Heart right ventricle (tissue), 16 donors: ENCODE results near the gene BNIPL. TPM values are rescaled to one million over a fixed set of nuclear protein-coding genes. Genes with fewer than 3 reads are reported as not detected.

ENCODE experiments used
- ATAC-seq, 8 donors: fragments of 200-7000 bp; cut with Tn5 transposase; one replicate each; pipeline ENCODE4 v1.9.1; 2020; ENCODE audit warnings: mild to moderate bottlenecking in 8 of 8, moderate library complexity in 8 of 8, moderate number of reproducible peaks in 1 of 8
- DNase-seq, 2 donors: peaks; one replicate each; pipeline ENCODE4 v3.0.0-alpha.2; 2020
- H3K27ac ChIP-seq, 10 donors: fragments of 200-600 bp; sonication (generic) in 2 of 10; one replicate each; pipeline versions ENCODE4 v1.5.0 to v1.8.0; 2020 to 2022; ENCODE audit warnings: mild to moderate bottlenecking in 3 of 10
- H3K27me3 ChIP-seq, 7 donors: fragments of 200-600 bp; one replicate each; pipeline ENCODE4 v1.8.0; 2021 to 2022; ENCODE audit warnings: mild to moderate bottlenecking in 2 of 7
- H3K36me3 ChIP-seq, 9 donors: fragments of 200-600 bp; sonication (generic) in 1 of 9; one replicate each; pipeline versions ENCODE4 v1.5.0 to v1.8.0; 2020 to 2022; ENCODE audit warnings: mild to moderate bottlenecking in 2 of 9
- H3K4me1 ChIP-seq, 9 donors: fragments of 200-600 bp; sonication (generic) in 1 of 9; one replicate each; pipeline versions ENCODE4 v1.5.0 to v1.8.0; 2020 to 2022; ENCODE audit warnings: mild to moderate bottlenecking in 4 of 9
- H3K4me3 ChIP-seq, 10 donors: fragments of 200-600 bp; sonication (generic) in 2 of 10; one replicate each; pipeline versions ENCODE4 v1.5.0 to v1.8.0; 2020 to 2022; ENCODE audit warnings: mild to moderate bottlenecking in 7 of 10, moderate library complexity in 2 of 10
- H3K9me3 ChIP-seq, 11 donors: fragments of 200-600 bp in 10 of 11; sonication (generic) in 2 of 11; one replicate each; pipeline versions ENCODE4 v1.5.0 to v1.8.0; 2013 to 2022; ENCODE audit warnings: mild to moderate bottlenecking in 2 of 11, control low read depth in 1 of 11, moderate library complexity in 1 of 11
- CTCF ChIP-seq, 9 donors: fragments of 200-600 bp; sonication (generic) in 2 of 9; IDR thresholded peaks; one replicate each; pipeline versions ENCODE4 v1.5.0 to v1.8.0; 2021 to 2022; ENCODE audit warnings: antibody characterized with exemption in 9 of 9, mild to moderate bottlenecking in 5 of 9, moderate library complexity in 1 of 9
- WGBS, 2 donors: extraction: QIAGEN DNeasy Blood & Tissue Kit; methylation state at CpG; one replicate each; pipeline ENCODE4 v1.1.7; 2013; ENCODE audit warnings: inconsistent platforms in 1 of 2; 5-methylcytosine and 5-hydroxymethylcytosine counted together
- intact Hi-C, 10 donors: fragments of 100-400 bp; cut with DNase I; formaldehyde crosslinking; loops; one replicate each; pipeline versions ENCODE4 v1.11.1 to v1.14.2; 2022
- polyA plus RNA-seq, 2 donors: library from polyadenylated mRNA; stranded (reverse); fragments of 200-250 nt; gene quantifications; one replicate each; pipeline ENCODE4 v1.2.3, GENCODE V29; 2013
- total RNA-seq, 10 donors: library from RNA; stranded (reverse); fragmentation: NEBNext Ultra II Directional in 3 of 10; extraction: Animal tissue kit (Norgen Biotek cat#: 25700) in 3 of 10; gene quantifications; one replicate each; pipeline versions ENCODE4 v1.2.1 to v1.2.4, GENCODE V29; 2021 to 2023
- donor health status: Arrhythmogenic right ventricular cardiomyopathy.
- donor health status: ischemic (EF 13 %, LVEDD 7.1; RV severe dilation, severe dysfunction).
- donor health status: healthy with polysubstance abuse.
- donor health status: DM: no; HTN: yes; CAD: no.
- donor health status: DM: no; HTN: no; CAD: no.
- donor health status: ischemic (EF 25% LVEDD 6.9; RV normal size, moderate dysfunction).
- donor health status: ischemic (EF 25% LVEDD 5.7; RV mildly dilated, moderate dysfunction).
- donor health status: healthy.
- donor health status: DM: yes; HTN: yes; CAD: no.
- donor health status: Ischemic cardiomyopathy.
- donor health status: ischemic (EF 35%, LVEDD 5.7; RV mildly dilated, moderate dysfunction).
- donor health status: nonischemic (EF 11% LVEDD 7.7; RV severe dilation, severe dysfunction).
- donor health status: DM: yes; HTN: yes; CAD: no.
- donor health status: PGD.
- donor health status: ischemic (EF 29% LVEDD 5.4; RV normal size, mild dysfunction).
- donor health status: nonischemic (EF 23%, LVEDD 6.1; RV moderate dilation, normal function).

BNIPL gene
- total and polyA plus RNA-seq, 12 donors = 0.06 to 1.8 (median 0.32) TPM

DNA sequence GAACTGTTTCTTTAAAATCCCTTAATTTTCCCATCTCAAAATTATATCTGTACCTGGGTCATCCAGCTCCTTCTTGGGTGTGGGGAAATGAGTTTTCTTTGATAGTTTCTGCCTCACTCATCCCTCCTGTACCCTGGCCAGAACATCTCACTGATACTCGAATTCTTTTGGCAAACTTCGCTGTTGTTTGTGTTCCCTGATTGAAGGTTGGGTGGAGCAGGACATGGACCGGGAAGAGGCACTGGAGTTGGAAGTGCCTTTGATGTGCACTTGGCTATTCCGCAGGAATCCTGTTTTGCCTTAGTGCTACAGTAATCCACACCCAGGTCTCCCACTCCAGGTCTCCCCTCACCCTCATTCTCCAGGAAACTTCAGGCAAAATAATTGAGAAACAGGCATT, 40.9 kb upstream of the BNIPL start:
- DNase-seq = no peak
- H3K36me3 ChIP-seq = peaks cover 0 to 41% (median 28%) of the 10 kb centered on the region in 9 donors
- H3K4me1 ChIP-seq = peaks cover 0 to 27% (median 12%) of the 10 kb centered on the region in 9 donors
- H3K27me3 ChIP-seq = no peaks in the 10 kb centered on the region
- WGBS, 2 donors = 37 to 47% methylated on average over 4 of the region's 4 CpGs
- intact Hi-C loops = no loop called here
- ATAC-seq = peak in 5 of 8 donors; percentile 8 to 43 (median 14)
- H3K4me3 ChIP-seq = peak overlapping the region in 5 of 10 donors; percentile 14 to 41 (median 24)
- H3K9me3 ChIP-seq = no peaks in the 10 kb centered on the region
- TF ChIP-seq CTCF (IDR thresholded peaks at IDR 0.05) = no peak
- H3K27ac ChIP-seq = peak overlapping the region in 7 of 10 donors; percentile 17 to 62 (median 49)

- Histone ChIP-seq H3K27me3 (no peaks in the 10 kb centered on the region), H3K4me1 (peaks cover 0 to 31% (median 12%) of the 10 kb centered on the region in 9 donors), H3K4me3 (peak overlapping the region in 5 of 10 donors; percentile 14 to 41 (median 24)), H3K36me3 (peaks cover 0 to 46% (median 28%) of the 10 kb centered on the region in 9 donors), H3K27ac (peak overlapping the region in 7 of 10 donors; percentile 17 to 62 (median 49)), H3K9me3 (no peaks in the 10 kb centered on the region)
- intact Hi-C loops = loop anchor here in 1 of 10 donors (2.0 kb wide), 1 partner anchor 17 kb away; no protein-coding TSS in a partner anchor
- peak; percentile 64 to 90 (median 85) for TF ChIP-seq CTCF (IDR thresholded peaks at IDR 0.05)
- DNase-seq (no peak), ATAC-seq (peak in 7 of 8 donors; percentile 16 to 76 (median 61))
- 27 to 39% methylated on average over 9 of the region's 9 CpGs for WGBS, 2 donors
Measured at GRCh38 chr1:150995896-150996295, 40.5 kb upstream of the BNIPL start.

DNA sequence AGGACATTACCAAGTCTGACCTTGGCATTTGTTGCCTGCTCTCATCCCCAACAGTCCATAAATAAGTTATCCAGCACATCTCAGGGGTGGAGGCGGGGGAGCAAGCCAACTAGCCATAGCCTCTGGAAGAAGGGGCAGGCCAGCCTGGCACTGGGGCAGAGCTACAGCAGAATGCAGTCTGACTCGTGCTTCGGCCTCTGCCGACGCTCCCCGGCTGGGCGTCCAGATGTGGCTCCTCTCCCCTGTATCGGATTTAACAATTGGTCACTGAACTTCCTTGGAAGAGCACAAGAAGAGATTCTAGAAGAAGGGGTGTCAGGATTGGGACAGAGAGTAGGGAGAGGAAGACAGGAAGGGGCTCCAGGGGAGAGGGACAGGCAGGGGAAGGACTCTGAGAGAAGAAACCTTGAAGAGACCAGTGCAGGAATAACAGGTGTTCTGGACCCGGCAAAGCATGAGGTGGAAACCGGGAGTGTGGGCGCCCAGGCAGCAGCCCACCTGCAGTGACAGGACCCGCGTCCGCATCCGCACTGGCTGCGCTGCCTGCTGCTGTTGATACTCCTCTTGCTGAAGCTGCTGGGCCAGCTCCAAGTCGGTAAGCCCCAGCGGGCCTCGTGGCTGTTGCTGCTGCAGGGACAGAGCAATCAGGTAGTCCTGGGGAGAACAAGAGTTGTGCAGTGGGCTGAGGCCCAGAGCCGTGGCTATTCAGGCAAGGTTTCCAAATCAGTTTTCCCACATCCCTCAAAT, 39.1 kb upstream of the BNIPL start:
- Histone ChIP-seq H3K27me3 (no peaks in the 10 kb centered on the region), H3K9me3 (no peaks in the 10 kb centered on the region), H3K27ac (no peak overlapping the region), H3K36me3 (peaks cover 0 to 60% (median 34%) of the 10 kb centered on the region in 9 donors), H3K4me3 (no peak overlapping the region), H3K4me1 (peaks cover 2 to 43% (median 16%) of the 10 kb centered on the region in 9 donors)
- 86 to 89% methylated on average over 20 of the region's 20 CpGs for WGBS, 2 donors
- peak in 1 of 8 donors; percentile 8 for ATAC-seq
- DNase-seq = no peak
- intact Hi-C loops = loop anchor here in 1 of 10 donors (2.0 kb wide), 1 partner anchor 18 kb away; no protein-coding TSS in a partner anchor
- no peak for TF ChIP-seq CTCF (IDR thresholded peaks at IDR 0.05)

- TF ChIP-seq CTCF (IDR thresholded peaks at IDR 0.05) = no peak
- no peak for DNase-seq
- peaks cover 6 to 49% (median 23%) of the 10 kb centered on the region in 9 donors for H3K4me1 ChIP-seq
- no peaks in the 10 kb centered on the region for H3K9me3 ChIP-seq
- ATAC-seq = no peak
- H3K27ac ChIP-seq = no peak overlapping the region
- no peak overlapping the region for H3K4me3 ChIP-seq
- 60 to 71% methylated on average over 5 of the region's 5 CpGs for WGBS, 2 donors
- peaks cover 0 to 64% (median 34%) of the 10 kb centered on the region in 9 donors for H3K36me3 ChIP-seq
- no peaks in the 10 kb centered on the region for H3K27me3 ChIP-seq
- intact Hi-C loops = loop anchor here in 1 of 10 donors (2.0 kb wide), 1 partner anchor 19 kb away; no protein-coding TSS in a partner anchor
Measured at GRCh38 chr1:150997949-150998348, 38.4 kb upstream of the BNIPL start.
